Measurements from ENCODE around the gene CEP112.
A peak's percentile ranks its signal among the peaks of the same experiment; 100 is the strongest.

The CEP112 gene

GRCh38 chr17:66203274-66204015 is 11.5 kb upstream of the CEP112 start:
- no peaks in the 10 kb centered on the region for H3K36me3 ChIP-seq (ENCODE audit: insufficient read depth, low read length)
- no peaks in the 10 kb centered on the region for H3K27me3 ChIP-seq (ENCODE audit: control insufficient read depth, insufficient read depth, low read length)
- no peak overlapping the region for H3K4me3 ChIP-seq (ENCODE audit: low read length)
- no peaks in the 10 kb centered on the region for H3K9me3 ChIP-seq (replicated peaks; ENCODE audit: low read length)
- H3K4me1 ChIP-seq (ENCODE audit: control insufficient read depth, insufficient read depth, low read length), result no peaks in the 10 kb centered on the region
- H3K9ac ChIP-seq (ENCODE audit: low read depth, low read length), result no peak overlapping the region
- no peak overlapping the region for H3K4me2 ChIP-seq (ENCODE audit: low read length)

- H3K4me2 ChIP-seq (ENCODE audit: low read length), result no peak overlapping the region
- H3K4me1 ChIP-seq (ENCODE audit: control insufficient read depth, insufficient read depth, low read length), result no peaks in the 10 kb centered on the region
- H3K9me3 ChIP-seq (replicated peaks; ENCODE audit: low read length), result no peaks in the 10 kb centered on the region
- no peak overlapping the region for H3K9ac ChIP-seq (ENCODE audit: low read depth, low read length)
- no peak overlapping the region for H3K4me3 ChIP-seq (ENCODE audit: low read length)
- no peaks in the 10 kb centered on the region for H3K27me3 ChIP-seq (ENCODE audit: control insufficient read depth, insufficient read depth, low read length)
- no peaks in the 10 kb centered on the region for H3K36me3 ChIP-seq (ENCODE audit: insufficient read depth, low read length)
Observed at GRCh38 chr17:66200685-66201092, 8.8 kb upstream of the CEP112 start.

- H3K36me3 ChIP-seq (ENCODE audit: insufficient read depth, low read length), result no peaks in the 10 kb centered on the region
- no peak overlapping the region for H3K4me3 ChIP-seq (ENCODE audit: low read length)
- no peaks in the 10 kb centered on the region for H3K4me1 ChIP-seq (ENCODE audit: control insufficient read depth, insufficient read depth, low read length)
- no peaks in the 10 kb centered on the region for H3K9me3 ChIP-seq (replicated peaks; ENCODE audit: low read length)
- H3K27me3 ChIP-seq (ENCODE audit: control insufficient read depth, insufficient read depth, low read length), result no peaks in the 10 kb centered on the region
- no peak overlapping the region for H3K9ac ChIP-seq (ENCODE audit: low read depth, low read length)
- H3K4me2 ChIP-seq (ENCODE audit: low read length), result no peak overlapping the region
Observed at GRCh38 chr17:66198242-66198641, 6.3 kb upstream of the CEP112 start.

GRCh38 chr17:66192378-66192687 is 400 bp upstream of the CEP112 start:
- peak overlapping the region; percentile 96 for H3K9ac ChIP-seq (ENCODE audit: low read depth, low read length)
- H3K9me3 ChIP-seq (replicated peaks; ENCODE audit: low read length), result no peaks in the 10 kb centered on the region
- peaks cover 13% of the 10 kb centered on the region for H3K4me1 ChIP-seq (ENCODE audit: control insufficient read depth, insufficient read depth, low read length)
- H3K4me3 ChIP-seq (ENCODE audit: low read length), result peak overlapping the region; percentile 79
- peak overlapping the region; percentile 90 for H3K4me2 ChIP-seq (ENCODE audit: low read length)
- no peaks in the 10 kb centered on the region for H3K36me3 ChIP-seq (ENCODE audit: insufficient read depth, low read length)
- no peaks in the 10 kb centered on the region for H3K27me3 ChIP-seq (ENCODE audit: control insufficient read depth, insufficient read depth, low read length)

- no peaks in the 10 kb centered on the region for H3K9me3 ChIP-seq (replicated peaks; ENCODE audit: low read length)
- peak overlapping the region; percentile 96 for H3K9ac ChIP-seq (ENCODE audit: low read depth, low read length)
- peak overlapping the region; percentile 90 for H3K4me2 ChIP-seq (ENCODE audit: low read length)
- H3K4me1 ChIP-seq (ENCODE audit: control insufficient read depth, insufficient read depth, low read length), result peaks cover 13% of the 10 kb centered on the region
- no peaks in the 10 kb centered on the region for H3K36me3 ChIP-seq (ENCODE audit: insufficient read depth, low read length)
- no peaks in the 10 kb centered on the region for H3K27me3 ChIP-seq (ENCODE audit: control insufficient read depth, insufficient read depth, low read length)
- H3K4me3 ChIP-seq (ENCODE audit: low read length), result peak overlapping the region; percentile 79
Observed at GRCh38 chr17:66190738-66191592, 968 bp downstream of the CEP112 start.

GRCh38 chr17:66187718-66188117 is 4.2 kb downstream of the CEP112 start:
- no peak overlapping the region for H3K4me3 ChIP-seq (ENCODE audit: low read length)
- peaks cover 1% of the 10 kb centered on the region for H3K36me3 ChIP-seq (ENCODE audit: insufficient read depth, low read length)
- H3K4me2 ChIP-seq (ENCODE audit: low read length), result no peak overlapping the region
- H3K4me1 ChIP-seq (ENCODE audit: control insufficient read depth, insufficient read depth, low read length), result peaks cover 13% of the 10 kb centered on the region
- H3K27me3 ChIP-seq (ENCODE audit: control insufficient read depth, insufficient read depth, low read length), result no peaks in the 10 kb centered on the region
- H3K9ac ChIP-seq (ENCODE audit: low read depth, low read length), result no peak overlapping the region
- H3K9me3 ChIP-seq (replicated peaks; ENCODE audit: low read length), result no peaks in the 10 kb centered on the region

GRCh38 chr17:66185862-66186261 is 6.1 kb downstream of the CEP112 start:
- H3K4me3 ChIP-seq (ENCODE audit: low read length), result no peak overlapping the region
- peaks cover 12% of the 10 kb centered on the region for H3K36me3 ChIP-seq (ENCODE audit: insufficient read depth, low read length)
- no peak overlapping the region for H3K4me2 ChIP-seq (ENCODE audit: low read length)
- no peak overlapping the region for H3K9ac ChIP-seq (ENCODE audit: low read depth, low read length)
- peaks cover 13% of the 10 kb centered on the region for H3K4me1 ChIP-seq (ENCODE audit: control insufficient read depth, insufficient read depth, low read length)
- H3K9me3 ChIP-seq (replicated peaks; ENCODE audit: low read length), result no peaks in the 10 kb centered on the region
- no peaks in the 10 kb centered on the region for H3K27me3 ChIP-seq (ENCODE audit: control insufficient read depth, insufficient read depth, low read length)

GRCh38 chr17:66184392-66184791 is 7.5 kb downstream of the CEP112 start:
- no peaks in the 10 kb centered on the region for H3K9me3 ChIP-seq (replicated peaks; ENCODE audit: low read length)
- no peaks in the 10 kb centered on the region for H3K4me1 ChIP-seq (ENCODE audit: control insufficient read depth, insufficient read depth, low read length)
- H3K36me3 ChIP-seq (ENCODE audit: insufficient read depth, low read length), result peaks cover 22% of the 10 kb centered on the region
- no peaks in the 10 kb centered on the region for H3K27me3 ChIP-seq (ENCODE audit: control insufficient read depth, insufficient read depth, low read length)
- H3K4me2 ChIP-seq (ENCODE audit: low read length), result no peak overlapping the region
- H3K4me3 ChIP-seq (ENCODE audit: low read length), result no peak overlapping the region
- H3K9ac ChIP-seq (ENCODE audit: low read depth, low read length), result no peak overlapping the region

GRCh38 chr17:66183529-66183928 is 8.4 kb downstream of the CEP112 start:
- H3K27me3 ChIP-seq (ENCODE audit: control insufficient read depth, insufficient read depth, low read length), result no peaks in the 10 kb centered on the region

GRCh38 chr17:66178642-66179041 is 13.3 kb downstream of the CEP112 start:
- Histone ChIP-seq H3K9me3 (replicated peaks; ENCODE audit: low read length) (no peaks in the 10 kb centered on the region), H3K36me3 (ENCODE audit: insufficient read depth, low read length) (peaks cover 23% of the 10 kb centered on the region), H3K4me1 (ENCODE audit: control insufficient read depth, insufficient read depth, low read length) (no peaks in the 10 kb centered on the region), H3K4me2 (ENCODE audit: low read length) (no peak overlapping the region), H3K27me3 (ENCODE audit: control insufficient read depth, insufficient read depth, low read length) (no peaks in the 10 kb centered on the region), H3K4me3 (ENCODE audit: low read length) (no peak overlapping the region), H3K9ac (ENCODE audit: low read depth, low read length) (no peak overlapping the region)

More at GRCh38 chr17:66183529-66183928, 8.4 kb downstream of the CEP112 start:
- Histone ChIP-seq H3K9ac (ENCODE audit: low read depth, low read length) (no peak overlapping the region), H3K4me2 (ENCODE audit: low read length) (no peak overlapping the region), H3K4me3 (ENCODE audit: low read length) (no peak overlapping the region), H3K36me3 (ENCODE audit: insufficient read depth, low read length) (peaks cover 23% of the 10 kb centered on the region), H3K9me3 (replicated peaks; ENCODE audit: low read length) (no peaks in the 10 kb centered on the region), H3K4me1 (ENCODE audit: control insufficient read depth, insufficient read depth, low read length) (no peaks in the 10 kb centered on the region)

GRCh38 chr17:66177048-66177447 is 14.9 kb downstream of the CEP112 start:
- Histone ChIP-seq H3K4me2 (ENCODE audit: low read length) (no peak overlapping the region), H3K9me3 (replicated peaks; ENCODE audit: low read length) (no peaks in the 10 kb centered on the region), H3K9ac (ENCODE audit: low read depth, low read length) (no peak overlapping the region), H3K4me1 (ENCODE audit: control insufficient read depth, insufficient read depth, low read length) (no peaks in the 10 kb centered on the region), H3K36me3 (ENCODE audit: insufficient read depth, low read length) (peaks cover 15% of the 10 kb centered on the region), H3K27me3 (ENCODE audit: control insufficient read depth, insufficient read depth, low read length) (no peaks in the 10 kb centered on the region), H3K4me3 (ENCODE audit: low read length) (no peak overlapping the region)
